Immature natural killer cell (primary cell): Measurements from ENCODE around the gene GPR4. TPM values are rescaled to one million over a fixed set of nuclear protein-coding genes. Genes with fewer than 3 reads are reported as not detected.

Experiments used
- DNase-seq, 3 donors: peaks; one replicate each; pipeline ENCODE4 v3.0.0; 2022; ENCODE audit warnings: mixed read lengths in 1 of 3
- H3K27ac Mint-ChIP-seq, 6 donors: one replicate each; pipeline ENCODE4 v1.8.0; 2020; ENCODE audit warnings: mixed read lengths in 6 of 6, mild to moderate bottlenecking in 5 of 6, inconsistent platforms in 4 of 6, moderate library complexity in 3 of 6
- H3K27me3 Mint-ChIP-seq, 3 donors: one replicate each; pipeline ENCODE4 v1.8.0; 2020 to 2021; ENCODE audit warnings: low read depth in 3 of 3, mild to moderate bottlenecking in 3 of 3, mixed read lengths in 3 of 3, moderate library complexity in 3 of 3, inconsistent platforms in 1 of 3
- H3K36me3 Mint-ChIP-seq, 3 donors: one replicate each; pipeline ENCODE4 v1.8.0; 2020; ENCODE audit warnings: mixed read lengths in 3 of 3, inconsistent platforms in 2 of 3, mild to moderate bottlenecking in 2 of 3
- H3K4me1 Mint-ChIP-seq, 2 donors: one replicate each; pipeline ENCODE4 v1.8.0; 2020; ENCODE audit warnings: inconsistent platforms in 2 of 2, mild to moderate bottlenecking in 2 of 2, mixed read lengths in 2 of 2, moderate library complexity in 1 of 2
- H3K4me3 Mint-ChIP-seq, 5 donors: one replicate each; pipeline ENCODE4 v1.8.0; 2020; ENCODE audit warnings: mild to moderate bottlenecking in 5 of 5, mixed read lengths in 5 of 5, inconsistent platforms in 3 of 5, moderate library complexity in 3 of 5
- H3K9me3 Mint-ChIP-seq, 6 donors: one replicate each; pipeline ENCODE4 v1.8.0; 2020; ENCODE audit warnings: mild to moderate bottlenecking in 6 of 6, mixed read lengths in 6 of 6, inconsistent platforms in 4 of 6, moderate library complexity in 3 of 6
- polyA plus RNA-seq, 3 donors: library from polyadenylated mRNA; unstranded; fragments of 300-500 nt; fragmentation: Illumina TruSeq; gene quantifications; one replicate each; pipeline ENCODE4 v1.2.3, GENCODE V29; 2021

Gene GPR4
- polyA plus RNA-seq, 3 donors from 2014 or later: not detected

DNA sequence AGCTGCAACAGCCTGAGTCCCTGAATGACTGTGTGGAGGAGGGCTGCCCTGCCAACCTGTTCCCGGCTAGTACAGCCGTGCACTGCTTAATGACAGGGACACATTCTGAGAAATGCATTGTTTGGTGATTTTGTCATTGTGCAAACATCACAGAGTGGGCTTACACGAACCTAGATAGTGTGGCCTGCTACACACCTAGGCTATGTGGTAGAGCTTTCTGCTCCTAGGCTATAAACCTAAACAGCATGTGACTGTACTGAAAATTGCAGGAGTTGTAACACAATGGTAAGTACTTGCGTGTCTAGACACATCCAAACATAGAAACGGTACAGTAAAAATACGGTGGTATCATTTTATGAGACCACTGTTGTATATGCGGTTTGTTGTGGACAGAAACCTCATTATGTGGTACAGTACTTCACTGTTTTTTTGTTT, 59.8 kb downstream of the GPR4 start:
- no peak overlapping the region for H3K27ac Mint-ChIP-seq
- no peaks in the 10 kb centered on the region for H3K27me3 Mint-ChIP-seq
- no peaks in the 10 kb centered on the region for H3K4me1 Mint-ChIP-seq
- H3K9me3 Mint-ChIP-seq: no peaks in the 10 kb centered on the region
- no peaks in the 10 kb centered on the region for H3K36me3 Mint-ChIP-seq
- no peak overlapping the region for H3K4me3 Mint-ChIP-seq
- DNase-seq: no peak

Other genes with a start within 250 kb of the GPR4 start
- gene ERCC2, start 231.6 kb downstream of the GPR4 start, polyA plus RNA-seq: 1 to 10 TPM; 2.4 to 8.7 (median 3.1) TPM
- under 1 TPM in 2 of 3 donors, not detected in 1; 0.08 to 0.84 TPM for gene PPP1R13L, start 197.1 kb downstream of the GPR4 start, polyA plus RNA-seq
- 1 to 10 TPM in 1 of 3 donors, under 1 TPM in 2; 0.43 to 2.3 (median 0.77) TPM for gene POLR1G, start 195.6 kb downstream of the GPR4 start, polyA plus RNA-seq
- 10 to 100 TPM; 50.8 to 62.2 (median 54.5) TPM for gene ERCC1, start 178.3 kb downstream of the GPR4 start, polyA plus RNA-seq
- gene FOSB, start 134.2 kb downstream of the GPR4 start, polyA plus RNA-seq: 10 to 100 TPM; 11.6 to 30.1 (median 11.6) TPM
- gene RTN2, start 105.2 kb downstream of the GPR4 start, polyA plus RNA-seq: under 1 TPM in 2 of 3 donors, not detected in 1; 0.48 to 0.80 TPM
- 1 to 10 TPM; 3.9 to 5.7 (median 4.0) TPM for gene PPM1N, start 103.8 kb downstream of the GPR4 start, polyA plus RNA-seq
- gene VASP, start 94.7 kb downstream of the GPR4 start, polyA plus RNA-seq: 100 to 1,000 TPM in 1 of 3 donors, 10 to 100 TPM in 2; 91.2 to 126 (median 93.4) TPM
- 10 to 100 TPM in 1 of 3 donors, 1 to 10 TPM in 1, not detected in 1; 3.3 to 18.4 TPM for gene OPA3, start 17.4 kb downstream of the GPR4 start, polyA plus RNA-seq
- gene EML2, start 37.2 kb upstream of the GPR4 start, polyA plus RNA-seq: 10 to 100 TPM; 11.9 to 24.7 (median 14.2) TPM
- gene GIPR, start 66.0 kb upstream of the GPR4 start, polyA plus RNA-seq: under 1 TPM in 2 of 3 donors, not detected in 1; 0.18 to 0.34 TPM
- 1,000 to 10,000 TPM in 2 of 3 donors, 100 to 1,000 TPM in 1; 754 to 1,123 (median 1,001) TPM for gene SNRPD2, start 89.7 kb upstream of the GPR4 start, polyA plus RNA-seq
- 1 to 10 TPM in 2 of 3 donors, not detected in 1; 1.8 to 2.9 TPM for gene QPCTL, start 90.5 kb upstream of the GPR4 start, polyA plus RNA-seq
- gene FBXO46, start 128.7 kb upstream of the GPR4 start, polyA plus RNA-seq: 10 to 100 TPM in 1 of 3 donors, 1 to 10 TPM in 2; 5.9 to 15.6 (median 7.5) TPM
- gene MEIOSIN, start 131.2 kb upstream of the GPR4 start, polyA plus RNA-seq: not detected
- under 1 TPM in 2 of 3 donors, not detected in 1; 0.10 to 0.35 TPM for gene SIX5, start 167.0 kb upstream of the GPR4 start, polyA plus RNA-seq
- 1 to 10 TPM in 2 of 3 donors, under 1 TPM in 1; 0.34 to 2.7 (median 1.2) TPM for gene DMPK, start 180.3 kb upstream of the GPR4 start, polyA plus RNA-seq
- 10 to 100 TPM; 20.2 to 43.9 (median 20.7) TPM for gene DMWD, start 190.6 kb upstream of the GPR4 start, polyA plus RNA-seq
- gene RSPH6A, start 213.1 kb upstream of the GPR4 start, polyA plus RNA-seq: not detected